ENCODE data around the gene PAPLN. TPM values are rescaled to one million over a fixed set of nuclear protein-coding genes. Genes with fewer than 3 reads are reported as not detected.

PAPLN gene
- total RNA-seq, 1 experiment from 2014 or later = 22.2 TPM

DNA sequence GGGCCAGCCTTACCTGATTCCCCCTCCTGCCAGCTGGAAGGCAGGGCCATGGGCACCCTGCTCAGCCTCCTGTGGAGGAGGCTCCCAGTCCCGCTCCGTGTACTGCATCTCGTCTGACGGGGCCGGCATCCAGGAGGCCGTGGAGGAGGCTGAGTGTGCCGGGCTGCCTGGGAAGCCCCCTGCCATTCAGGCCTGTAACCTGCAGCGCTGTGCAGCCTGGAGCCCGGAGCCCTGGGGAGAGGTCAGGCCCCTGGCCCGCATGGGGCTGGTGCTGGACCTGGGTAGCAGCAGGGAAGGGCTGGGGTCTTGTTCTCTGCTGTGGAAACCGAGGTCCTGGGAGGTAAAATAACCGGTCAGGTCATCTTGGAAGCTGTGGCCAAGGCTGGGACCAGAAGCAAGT lies 16.4 kb downstream of the PAPLN start:
- Histone ChIP-seq H3K9me3 (ENCODE audit: control insufficient read depth, insufficient read depth, low read depth, low read length) (no peaks in the 10 kb centered on the region), H3K36me3 (ENCODE audit: control insufficient read depth, insufficient read depth, low read length) (no peaks in the 10 kb centered on the region), H3K27me3 (ENCODE audit: control insufficient read depth, insufficient read depth, low read length) (no peaks in the 10 kb centered on the region), H3K4me3 (ENCODE audit: low read depth in 2 of 2, low read length in 2 of 2) (no peak overlapping the region), H3K4me1 (ENCODE audit: control insufficient read depth, insufficient read depth, low read length) (no peaks in the 10 kb centered on the region), H3K27ac (ENCODE audit: low read length) (no peak overlapping the region)
- ChIA-PET CTCF (no interaction called here), POLR2A (no interaction called here)
- DNase-seq (ENCODE audit: low read depth, low spot score) (no peak), ATAC-seq (0 out of 2 replicates have a peak, but pooled peaks have one; percentile 44)
- TF ChIP-seq, protein P1, sequence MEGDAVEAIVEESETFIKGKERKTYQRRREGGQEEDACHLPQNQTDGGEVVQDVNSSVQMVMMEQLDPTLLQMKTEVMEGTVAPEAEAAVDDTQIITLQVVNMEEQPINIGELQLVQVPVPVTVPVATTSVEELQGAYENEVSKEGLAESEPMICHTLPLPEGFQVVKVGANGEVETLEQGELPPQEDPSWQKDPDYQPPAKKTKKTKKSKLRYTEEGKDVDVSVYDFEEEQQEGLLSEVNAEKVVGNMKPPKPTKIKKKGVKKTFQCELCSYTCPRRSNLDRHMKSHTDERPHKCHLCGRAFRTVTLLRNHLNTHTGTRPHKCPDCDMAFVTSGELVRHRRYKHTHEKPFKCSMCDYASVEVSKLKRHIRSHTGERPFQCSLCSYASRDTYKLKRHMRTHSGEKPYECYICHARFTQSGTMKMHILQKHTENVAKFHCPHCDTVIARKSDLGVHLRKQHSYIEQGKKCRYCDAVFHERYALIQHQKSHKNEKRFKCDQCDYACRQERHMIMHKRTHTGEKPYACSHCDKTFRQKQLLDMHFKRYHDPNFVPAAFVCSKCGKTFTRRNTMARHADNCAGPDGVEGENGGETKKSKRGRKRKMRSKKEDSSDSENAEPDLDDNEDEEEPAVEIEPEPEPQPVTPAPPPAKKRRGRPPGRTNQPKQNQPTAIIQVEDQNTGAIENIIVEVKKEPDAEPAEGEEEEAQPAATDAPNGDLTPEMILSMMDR (IDR thresholded peaks at IDR 0.05) = no peak
- TF ChIP-seq POLR2AphosphoS5 (IDR thresholded peaks at IDR 0.05; ENCODE audit: low read depth, low read length) (no peak), SIN3A (IDR thresholded peaks at IDR 0.05; ENCODE audit: borderline replicate concordance, insufficient read depth, low read depth, low read length) (no peak), TCF7L2 (IDR thresholded peaks at IDR 0.05; ENCODE audit: low read depth, low read length) (no peak)
- TF ChIP-seq, protein P2, sequence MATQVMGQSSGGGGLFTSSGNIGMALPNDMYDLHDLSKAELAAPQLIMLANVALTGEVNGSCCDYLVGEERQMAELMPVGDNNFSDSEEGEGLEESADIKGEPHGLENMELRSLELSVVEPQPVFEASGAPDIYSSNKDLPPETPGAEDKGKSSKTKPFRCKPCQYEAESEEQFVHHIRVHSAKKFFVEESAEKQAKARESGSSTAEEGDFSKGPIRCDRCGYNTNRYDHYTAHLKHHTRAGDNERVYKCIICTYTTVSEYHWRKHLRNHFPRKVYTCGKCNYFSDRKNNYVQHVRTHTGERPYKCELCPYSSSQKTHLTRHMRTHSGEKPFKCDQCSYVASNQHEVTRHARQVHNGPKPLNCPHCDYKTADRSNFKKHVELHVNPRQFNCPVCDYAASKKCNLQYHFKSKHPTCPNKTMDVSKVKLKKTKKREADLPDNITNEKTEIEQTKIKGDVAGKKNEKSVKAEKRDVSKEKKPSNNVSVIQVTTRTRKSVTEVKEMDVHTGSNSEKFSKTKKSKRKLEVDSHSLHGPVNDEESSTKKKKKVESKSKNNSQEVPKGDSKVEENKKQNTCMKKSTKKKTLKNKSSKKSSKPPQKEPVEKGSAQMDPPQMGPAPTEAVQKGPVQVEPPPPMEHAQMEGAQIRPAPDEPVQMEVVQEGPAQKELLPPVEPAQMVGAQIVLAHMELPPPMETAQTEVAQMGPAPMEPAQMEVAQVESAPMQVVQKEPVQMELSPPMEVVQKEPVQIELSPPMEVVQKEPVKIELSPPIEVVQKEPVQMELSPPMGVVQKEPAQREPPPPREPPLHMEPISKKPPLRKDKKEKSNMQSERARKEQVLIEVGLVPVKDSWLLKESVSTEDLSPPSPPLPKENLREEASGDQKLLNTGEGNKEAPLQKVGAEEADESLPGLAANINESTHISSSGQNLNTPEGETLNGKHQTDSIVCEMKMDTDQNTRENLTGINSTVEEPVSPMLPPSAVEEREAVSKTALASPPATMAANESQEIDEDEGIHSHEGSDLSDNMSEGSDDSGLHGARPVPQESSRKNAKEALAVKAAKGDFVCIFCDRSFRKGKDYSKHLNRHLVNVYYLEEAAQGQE (IDR thresholded peaks at IDR 0.05; ENCODE audit: insufficient read depth in 1 of 2, low read depth in 2 of 2, low read length in 1 of 2) = no peak
- BruUV-seq (replicated peaks) = no TSS peak
- intact Hi-C loops (cut with micrococcal nuclease; ENCODE audit: unreplicated experiment) = no loop called here
- in situ Hi-C loops (cut with HindIII; ENCODE audit: low pct_unique_long_range_greater_than_20kb, low sequenced_read_pairs) = no loop called here

- no peak overlapping the region for H3K27ac ChIP-seq (ENCODE audit: low read length)
- H3K4me3 ChIP-seq (ENCODE audit: low read depth in 2 of 2, low read length in 2 of 2) = no peak overlapping the region
- DNase-seq (ENCODE audit: low read depth, low spot score) (no peak), ATAC-seq (no peak)
- no peaks in the 10 kb centered on the region for H3K36me3 ChIP-seq (ENCODE audit: control insufficient read depth, insufficient read depth, low read length)
- no TSS peak for BruUV-seq (replicated peaks)
- in situ Hi-C loops (cut with HindIII; ENCODE audit: low pct_unique_long_range_greater_than_20kb, low sequenced_read_pairs) = no loop called here
- ChIA-PET CTCF (interaction anchor here (0.5 kb wide), 1 partner anchor 50 kb away, joined by 3 read pairs; no protein-coding TSS in a partner anchor), POLR2A (no interaction called here)
- H3K27me3 ChIP-seq (ENCODE audit: control insufficient read depth, insufficient read depth, low read length) = no peaks in the 10 kb centered on the region
- H3K9me3 ChIP-seq (ENCODE audit: control insufficient read depth, insufficient read depth, low read depth, low read length) = no peaks in the 10 kb centered on the region
- intact Hi-C loops (cut with micrococcal nuclease; ENCODE audit: unreplicated experiment) = no loop called here
- TF ChIP-seq, protein P2 (IDR thresholded peaks at IDR 0.05; ENCODE audit: insufficient read depth in 1 of 2, low read depth in 2 of 2, low read length in 1 of 2) = no peak
- TF ChIP-seq TCF7L2 (IDR thresholded peaks at IDR 0.05; ENCODE audit: low read depth, low read length) (no peak), SIN3A (IDR thresholded peaks at IDR 0.05; ENCODE audit: borderline replicate concordance, insufficient read depth, low read depth, low read length) (no peak), POLR2AphosphoS5 (IDR thresholded peaks at IDR 0.05; ENCODE audit: low read depth, low read length) (no peak)
- TF ChIP-seq, protein P1 (IDR thresholded peaks at IDR 0.05) = no peak
- no peaks in the 10 kb centered on the region for H3K4me1 ChIP-seq (ENCODE audit: control insufficient read depth, insufficient read depth, low read length)
Measured at GRCh38 chr14:73254247-73255004, 17.1 kb downstream of the PAPLN start.
